C4-2B (cell line): ENCODE measurements around the gene TXNRD1.

Source experiments
- CTCF ChIP-seq: fragments of 450-650 bp; conservative IDR thresholded peaks from 2 replicates; pipeline ENCODE4 v1.5.1; 2017; ENCODE audit warnings: mild to moderate bottlenecking
- ZFX ChIP-seq: fragments of 450-650 bp; IDR thresholded peaks from 2 replicates; pipeline ENCODE4 v1.6.1; 2017

- no peak for TF ChIP-seq CTCF
- TF ChIP-seq ZFX = no peak
These were observed 171.6 kb downstream of the TXNRD1 start for GRCh38 chr12:104387190-104387589.
